HL-60 (cell line): ENCODE results near the gene CSMD2.

ENCODE experiments used
- GABPA ChIP-seq: IDR thresholded peaks from 2 replicates; pipeline ENCODE4 v1.6.1; 2012; ENCODE audit warnings: low read depth
- POLR2AphosphoS5 ChIP-seq: IDR thresholded peaks from 2 replicates; pipeline ENCODE4 v1.6.1; 2012; ENCODE audit warnings: low read depth
- SPI1 ChIP-seq: IDR thresholded peaks from 2 replicates; pipeline ENCODE4 v1.6.1; 2012; ENCODE audit warnings: low read depth, mild to moderate bottlenecking, borderline replicate concordance

DNA sequence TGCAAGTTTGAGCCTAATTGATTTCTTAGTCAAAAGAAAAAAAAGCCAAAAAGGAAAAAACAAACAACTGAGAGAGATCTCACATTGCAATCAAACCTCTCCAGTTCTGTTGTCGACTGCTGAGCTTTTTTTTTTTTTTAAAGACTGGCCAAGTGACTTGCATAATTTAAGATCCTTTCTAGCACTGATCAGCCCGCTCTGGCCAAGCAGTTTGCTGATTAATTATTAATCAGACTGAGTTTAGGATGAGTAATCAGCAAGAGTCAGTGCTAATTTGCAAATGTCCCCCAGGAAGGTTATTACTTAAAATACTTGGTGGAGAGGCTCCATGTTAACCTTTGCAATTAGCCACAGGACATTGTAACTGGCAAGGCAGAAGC lies 261.8 kb downstream of the CSMD2 start:
- no peak for TF ChIP-seq GABPA
- TF ChIP-seq POLR2AphosphoS5: no peak
- no peak for TF ChIP-seq SPI1
